GM12878 (cell line): ENCODE measurements around the gene CBX7. TPM values are rescaled to one million over a fixed set of nuclear protein-coding genes. Genes with fewer than 3 reads are reported as not detected.

ENCODE experiments used
- ATF7 ChIP-seq: fragments of 450-650 bp; IDR thresholded peaks from 2 replicates; pipeline ENCODE4 v1.6.1; 2016; ENCODE audit warnings: low read depth, mild to moderate bottlenecking
- GATAD2B ChIP-seq: fragments of 450-650 bp; conservative IDR thresholded peaks from 2 replicates; pipeline ENCODE4 v1.6.1; 2017; ENCODE audit warnings: low read depth, mild to moderate bottlenecking, moderate library complexity
- IKZF1 ChIP-seq: fragments of 450-650 bp; conservative IDR thresholded peaks from 2 replicates; pipeline ENCODE4 v1.6.1; 2017; ENCODE audit warnings: antibody characterized with exemption, mild to moderate bottlenecking
- IRF4 ChIP-seq: IDR thresholded peaks from 2 replicates; pipeline ENCODE4 v1.6.1; 2011; ENCODE audit warnings: low read depth, low read length
- JUND ChIP-seq: IDR thresholded peaks from 2 replicates; pipeline ENCODE4 v1.6.1; 2012; ENCODE audit warnings: low read depth, mild to moderate bottlenecking, low read length, improper control_type of control experiment, moderate library complexity
- NR2F1 ChIP-seq: fragments of 450-650 bp; conservative IDR thresholded peaks from 2 replicates; pipeline ENCODE4 v1.6.1; 2017; ENCODE audit warnings: mild to moderate bottlenecking
- PBX3 ChIP-seq: IDR thresholded peaks from 2 replicates; pipeline ENCODE4 v1.6.1; 2011; ENCODE audit warnings: mild to moderate bottlenecking, low read depth, low read length, moderate library complexity; ENCODE audit not compliant: insufficient replicate concordance
- RB1 ChIP-seq: fragments of 450-650 bp; formaldehyde crosslinking; IDR thresholded peaks from 2 replicates; pipeline ENCODE4 v1.6.1; 2017; ENCODE audit warnings: mild to moderate bottlenecking, borderline replicate concordance
- RCOR1 ChIP-seq: conservative IDR thresholded peaks from 2 replicates; pipeline ENCODE4 v1.6.1; 2012; ENCODE audit warnings: low read depth, low read length, improper control_type of control experiment
- REST ChIP-seq: IDR thresholded peaks from 2 replicates; pipeline ENCODE4 v1.6.1; 2012; ENCODE audit warnings: mild to moderate bottlenecking, low read depth, low read length
- SMARCA5 ChIP-seq: fragments of 450-650 bp; IDR thresholded peaks from 2 replicates; pipeline ENCODE4 v1.6.1; 2017; ENCODE audit warnings: mild to moderate bottlenecking
- ZNF207 ChIP-seq: fragments of 450-650 bp; IDR thresholded peaks from 2 replicates; pipeline ENCODE4 v1.6.1; 2014; ENCODE audit warnings: antibody characterized with exemption, mild to moderate bottlenecking, borderline replicate concordance
- ZNF687 ChIP-seq: fragments of 450-650 bp; IDR thresholded peaks from 2 replicates; pipeline ENCODE4 v1.6.1; 2017; ENCODE audit warnings: mild to moderate bottlenecking, moderate library complexity
- polyA plus RNA-seq, 11 experiments: library from polyadenylated mRNA; depleted of rRNA in 4 of 11; unstranded in 6 of 11; stranded (reverse) in 5 of 11; fragments of >200 nt; fragmentation: Nextera tagmentation in 4 of 11; fragmentation: Illumina TruSeq in 1 of 11; extraction: Ambion mirVana in 4 of 11; extraction: Trizol in 1 of 11; gene quantifications; 1 replicate in 1 of 11; 2 replicates in 10 of 11; pipeline versions ENCODE4 v1.2.1 to v1.2.3, GENCODE V29; 2011 to 2016; ENCODE audit warnings: inconsistent platforms in 2 of 11, missing spikeins in 2 of 11, low read depth in 1 of 11
- total RNA-seq, 4 experiments: library from RNA; depleted of rRNA in 3 of 4; stranded (reverse); fragments of >200 nt in 3 of 4; fragmentation: Illumina TruSeq in 1 of 4; extraction: Trizol in 1 of 4; gene quantifications; 2 replicates each; pipeline versions ENCODE4 v1.2.1 to v1.2.3, GENCODE V29; 2013 to 2021

CBX7 gene
- total and polyA plus RNA-seq, 10 of the 15 experiments (the other 5 are each of a cell fraction or from before 2014, with no cell fraction given), result 0.18 to 17.2 (median 5.6) TPM

- TF ChIP-seq ZNF687, result 0 out of 2 replicates have a peak, but pooled peaks have one; percentile 24
- TF ChIP-seq GATAD2B, result peak; percentile 59; the same call in 1 of the 2 replicates
- TF ChIP-seq IKZF1, result peak; percentile 77
- 0 out of 2 replicates have a peak, but pooled peaks have one; percentile 60 for TF ChIP-seq SMARCA5
- 0 out of 2 replicates have a peak, but pooled peaks have one; percentile 15 for TF ChIP-seq ATF7
- no peak for TF ChIP-seq PBX3
- no peak for TF ChIP-seq ZNF207
- TF ChIP-seq RB1, result no peak
- TF ChIP-seq NR2F1, result peak; percentile 60; the same call in 1 of the 2 replicates
- TF ChIP-seq JUND, result no peak
- no peak for TF ChIP-seq REST
- TF ChIP-seq IRF4, result no peak
- TF ChIP-seq RCOR1, result no peak
These were observed 61.9 kb downstream of the CBX7 start (continued) for GRCh38 chr22:39090426-39091064.
